ENCODE results near the gene IL18RAP. TPM values are rescaled to one million over a fixed set of nuclear protein-coding genes. Genes with fewer than 3 reads are reported as not detected.

IL18RAP gene
- total and polyA plus RNA-seq, 2 donors from 2014 or later = 2.0 TPM; not detected in 1

GRCh38 chr2:102421890-102422759 is 835 bp upstream of the IL18RAP start:
- Histone ChIP-seq H3K9ac (ENCODE audit: low read length in 3 of 3) (no peak overlapping the region), H3K27ac (ENCODE audit: low read depth in 2 of 2, low read length in 2 of 2) (no peak overlapping the region), H3K36me3 (ENCODE audit: control insufficient read depth in 2 of 3, insufficient read depth in 3 of 3, low read length in 3 of 3) (no peaks in the 10 kb centered on the region), H3K4me3 (ENCODE audit: low read length in 3 of 3) (no peak overlapping the region), H3K27me3 (ENCODE audit: control insufficient read depth, insufficient read depth, low read length) (no peaks in the 10 kb centered on the region), H3K4me1 (ENCODE audit: control insufficient read depth in 2 of 3, insufficient read depth in 2 of 3, low read depth in 1 of 3, low read length in 3 of 3) (no peaks in the 10 kb centered on the region), H3K9me3 (ENCODE audit: control insufficient read depth in 2 of 3, insufficient read depth in 1 of 3, low read length in 3 of 3) (no peaks in the 10 kb centered on the region)
- TF ChIP-seq CTCF (IDR thresholded peaks at IDR 0.05; ENCODE audit: borderline replicate concordance, extremely low read depth, insufficient read depth) = no peak
- intact Hi-C loops (cut with DNase I) = no loop called here
- DNase-seq (no peak), FAIRE-seq (no peak)

GRCh38 chr2:102423368-102423767 is 408 bp downstream of the IL18RAP start:
- Histone ChIP-seq H3K9ac (ENCODE audit: low read length in 3 of 3) (no peak overlapping the region), H3K4me3 (ENCODE audit: low read length in 3 of 3) (no peak overlapping the region), H3K4me1 (ENCODE audit: control insufficient read depth in 2 of 3, insufficient read depth in 2 of 3, low read depth in 1 of 3, low read length in 3 of 3) (no peaks in the 10 kb centered on the region), H3K27ac (ENCODE audit: low read depth in 2 of 2, low read length in 2 of 2) (no peak overlapping the region), H3K9me3 (ENCODE audit: control insufficient read depth in 2 of 3, insufficient read depth in 1 of 3, low read length in 3 of 3) (no peaks in the 10 kb centered on the region), H3K27me3 (ENCODE audit: control insufficient read depth, insufficient read depth, low read length) (no peaks in the 10 kb centered on the region), H3K36me3 (ENCODE audit: control insufficient read depth in 2 of 3, insufficient read depth in 3 of 3, low read length in 3 of 3) (no peaks in the 10 kb centered on the region)
- DNase-seq = no peak
- FAIRE-seq = no peak
- TF ChIP-seq CTCF (IDR thresholded peaks at IDR 0.05; ENCODE audit: borderline replicate concordance, extremely low read depth, insufficient read depth) = no peak
- intact Hi-C loops (cut with DNase I) = no loop called here

- FAIRE-seq (no peak), DNase-seq (peak in 1 of 5 donors; percentile 4)
- H3K9ac ChIP-seq (ENCODE audit: low read length in 3 of 3) = no peak overlapping the region
- no peak overlapping the region for H3K4me3 ChIP-seq (ENCODE audit: low read length in 3 of 3)
- no peaks in the 10 kb centered on the region for H3K36me3 ChIP-seq (ENCODE audit: control insufficient read depth in 2 of 3, insufficient read depth in 3 of 3, low read length in 3 of 3)
- no peaks in the 10 kb centered on the region for H3K9me3 ChIP-seq (ENCODE audit: control insufficient read depth in 2 of 3, insufficient read depth in 1 of 3, low read length in 3 of 3)
- TF ChIP-seq CTCF (IDR thresholded peaks at IDR 0.05; ENCODE audit: borderline replicate concordance, extremely low read depth, insufficient read depth) = no peak
- no peak overlapping the region for H3K27ac ChIP-seq (ENCODE audit: low read depth in 2 of 2, low read length in 2 of 2)
- H3K4me1 ChIP-seq (ENCODE audit: control insufficient read depth in 2 of 3, insufficient read depth in 2 of 3, low read depth in 1 of 3, low read length in 3 of 3) = no peaks in the 10 kb centered on the region
- intact Hi-C loops (cut with DNase I) = no loop called here
- H3K27me3 ChIP-seq (ENCODE audit: control insufficient read depth, insufficient read depth, low read length) = no peaks in the 10 kb centered on the region
Measured at GRCh38 chr2:102424754-102425153, 1.8 kb downstream of the IL18RAP start.
